Ascending aorta (tissue), 2 donors: ENCODE results near the gene MTIF3. TPM values are rescaled to one million over a fixed set of nuclear protein-coding genes. Genes with fewer than 3 reads are reported as not detected.

Experiments used
- DNase-seq, 2 donors: peaks; one replicate each; pipeline ENCODE4 v3.0.0-alpha.2; 2019; ENCODE audit warnings: low spot score in 2 of 2
- H3K27ac ChIP-seq, 2 donors: fragments of 200-600 bp; sonication (generic); one replicate each; pipeline ENCODE4 v1.5.1; 2016 to 2017; ENCODE audit warnings: mild to moderate bottlenecking in 1 of 2
- H3K27me3 ChIP-seq: fragments of 200-600 bp; sonication (generic); one replicate; pipeline ENCODE4 v1.5.1; 2017
- H3K36me3 ChIP-seq, 2 donors: fragments of 200-600 bp; sonication (generic); one replicate each; pipeline ENCODE4 v1.5.1; 2016
- H3K4me1 ChIP-seq, 2 donors: fragments of 200-600 bp; sonication (generic); one replicate each; pipeline ENCODE4 v1.5.1; 2016 to 2017; ENCODE audit warnings: mild to moderate bottlenecking in 1 of 2
- H3K4me3 ChIP-seq, 2 donors: fragments of 200-600 bp; sonication (generic); one replicate each; pipeline ENCODE4 v1.5.1; 2016 to 2017; ENCODE audit warnings: mild to moderate bottlenecking in 1 of 2
- H3K9me3 ChIP-seq, 2 donors: fragments of 200-600 bp; sonication (generic); one replicate each; pipeline ENCODE4 v1.5.1; 2016
- CTCF ChIP-seq, 3 experiments: fragments of 200-600 bp in 2 of 3; fragments of 450-650 bp in 1 of 3; sonication (generic) in 2 of 3; IDR thresholded peaks; one replicate each; pipeline ENCODE4 v1.5.1; 2016 to 2019; ENCODE audit warnings: antibody characterized with exemption in 3 of 3, mild to moderate bottlenecking in 1 of 3, moderate library complexity in 1 of 3
- intact Hi-C: fragments of 100-400 bp; cut with DNase I; formaldehyde crosslinking; loops from one replicate; pipeline ENCODE4 v1.15.1; 2023
- total RNA-seq: library from RNA; depleted of rRNA; stranded (reverse); fragments of >200 nt; gene quantifications from one replicate; pipeline ENCODE4 v1.1.0, GENCODE V29; 2016

MTIF3 gene
- total RNA-seq, 1 donor from 2014 or later: 23.6 TPM

- intact Hi-C loops: no loop called here
- no peaks in the 10 kb centered on the region for H3K4me1 ChIP-seq
- no peaks in the 10 kb centered on the region for H3K36me3 ChIP-seq
- H3K27me3 ChIP-seq: no peaks in the 10 kb centered on the region
- DNase-seq: no peak
- TF ChIP-seq CTCF (IDR thresholded peaks at IDR 0.05): no peak
- no peaks in the 10 kb centered on the region for H3K9me3 ChIP-seq
- no peak overlapping the region for H3K4me3 ChIP-seq
- H3K27ac ChIP-seq: no peak overlapping the region
Measured at GRCh38 chr13:27466513-27466912, 16.1 kb upstream of the MTIF3 start.

- DNase-seq: no peak
- H3K36me3 ChIP-seq: no peaks in the 10 kb centered on the region
- H3K4me3 ChIP-seq: no peak overlapping the region
- H3K27me3 ChIP-seq: no peaks in the 10 kb centered on the region
- no peak overlapping the region for H3K27ac ChIP-seq
- H3K9me3 ChIP-seq: no peaks in the 10 kb centered on the region
- no peak for TF ChIP-seq CTCF (IDR thresholded peaks at IDR 0.05)
- H3K4me1 ChIP-seq: no peaks in the 10 kb centered on the region
- intact Hi-C loops: no loop called here
Measured at GRCh38 chr13:27465611-27466010, 15.2 kb upstream of the MTIF3 start.

GRCh38 chr13:27463500-27463899 lies 13.1 kb upstream of the MTIF3 start:
- Histone ChIP-seq H3K4me3 (no peak overlapping the region), H3K36me3 (no peaks in the 10 kb centered on the region), H3K9me3 (no peaks in the 10 kb centered on the region), H3K4me1 (no peaks in the 10 kb centered on the region), H3K27ac (no peak overlapping the region), H3K27me3 (no peaks in the 10 kb centered on the region)
- DNase-seq: no peak
- no peak for TF ChIP-seq CTCF (IDR thresholded peaks at IDR 0.05)
- intact Hi-C loops: no loop called here

- Histone ChIP-seq H3K36me3 (no peaks in the 10 kb centered on the region), H3K9me3 (no peaks in the 10 kb centered on the region), H3K4me1 (no peaks in the 10 kb centered on the region), H3K27ac (no peak overlapping the region), H3K4me3 (no peak overlapping the region), H3K27me3 (no peaks in the 10 kb centered on the region)
- TF ChIP-seq CTCF (IDR thresholded peaks at IDR 0.05): no peak
- intact Hi-C loops: no loop called here
- DNase-seq: no peak
Measured at GRCh38 chr13:27461940-27462584, 11.7 kb upstream of the MTIF3 start.

GRCh38 chr13:27455331-27455855 lies 5.0 kb upstream of the MTIF3 start:
- DNase-seq: no peak
- Histone ChIP-seq H3K27me3 (no peaks in the 10 kb centered on the region), H3K4me1 (peaks cover 0 to 3% of the 10 kb centered on the region in 2 donors), H3K36me3 (no peaks in the 10 kb centered on the region), H3K9me3 (no peaks in the 10 kb centered on the region), H3K27ac (no peak overlapping the region), H3K4me3 (peak overlapping the region; percentile 2 to 31)
- TF ChIP-seq CTCF (IDR thresholded peaks at IDR 0.05): no peak
- intact Hi-C loops: loop anchor here (10.0 kb wide), 2 partner anchors 471 to 901 kb away; partner anchors contain the start of gene WASF3
